NCI-H345 treated with DMSO at 0.1 percent for 48 hours (cell line): Measurements from ENCODE around the gene METTL16.

Experiments used
- DNase-seq: peaks from one replicate; lab custom pipeline; 2025; ENCODE audit not compliant: unreplicated experiment; lab: John Stamatoyannopoulos, UW

METTL16 gene

DNA sequence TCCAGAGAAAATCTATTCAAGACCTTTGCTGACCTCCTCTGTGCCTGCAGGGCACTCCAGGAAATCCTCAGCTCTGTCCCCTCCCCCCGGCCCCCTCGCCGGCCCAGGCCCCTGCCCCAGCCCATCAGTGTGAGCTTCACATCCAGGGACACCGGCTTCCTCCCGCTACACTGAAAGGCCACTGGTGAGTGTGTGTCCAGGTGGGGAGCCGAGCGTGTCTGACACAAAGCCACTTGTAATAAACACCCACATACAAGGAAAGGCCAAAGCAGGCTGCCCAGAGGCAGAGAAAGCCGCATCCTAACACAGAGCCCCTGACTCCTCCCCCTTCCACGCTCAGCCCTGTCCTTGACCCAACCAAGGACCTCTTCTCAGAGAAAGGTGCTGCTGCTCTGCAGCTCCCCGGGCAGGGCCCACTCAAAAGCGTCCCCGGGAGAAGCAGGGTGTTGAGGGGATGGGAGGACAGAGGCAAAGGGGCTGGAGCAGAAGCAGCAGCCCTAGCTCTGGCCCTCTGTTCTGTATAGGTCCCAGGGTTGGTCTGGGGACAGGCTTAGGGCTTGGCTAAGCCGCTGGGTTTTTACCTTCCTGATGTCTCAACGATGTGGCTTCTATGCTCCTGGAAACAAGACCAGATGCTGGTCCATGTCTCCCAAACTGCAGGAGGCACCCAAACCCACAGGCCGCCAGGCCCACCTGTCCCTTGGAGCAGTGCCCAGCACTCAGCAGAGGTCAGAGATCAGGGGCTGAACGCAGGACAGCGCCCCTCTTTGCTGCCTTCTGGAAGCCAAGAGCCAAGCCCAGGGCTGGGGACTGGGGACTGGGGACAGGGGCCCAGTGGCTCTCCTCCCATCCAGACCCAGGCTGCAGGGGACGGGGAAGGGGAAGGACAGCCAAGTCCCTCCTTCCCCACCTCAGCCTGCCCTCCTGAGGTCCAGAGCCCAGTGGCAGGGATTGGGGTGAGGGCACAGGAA lies 126.2 kb downstream of the METTL16 start:
- no peak for DNase-seq

GRCh38 chr17:2384439-2385127 lies 127.1 kb downstream of the METTL16 start:
- no peak for DNase-seq

DNA sequence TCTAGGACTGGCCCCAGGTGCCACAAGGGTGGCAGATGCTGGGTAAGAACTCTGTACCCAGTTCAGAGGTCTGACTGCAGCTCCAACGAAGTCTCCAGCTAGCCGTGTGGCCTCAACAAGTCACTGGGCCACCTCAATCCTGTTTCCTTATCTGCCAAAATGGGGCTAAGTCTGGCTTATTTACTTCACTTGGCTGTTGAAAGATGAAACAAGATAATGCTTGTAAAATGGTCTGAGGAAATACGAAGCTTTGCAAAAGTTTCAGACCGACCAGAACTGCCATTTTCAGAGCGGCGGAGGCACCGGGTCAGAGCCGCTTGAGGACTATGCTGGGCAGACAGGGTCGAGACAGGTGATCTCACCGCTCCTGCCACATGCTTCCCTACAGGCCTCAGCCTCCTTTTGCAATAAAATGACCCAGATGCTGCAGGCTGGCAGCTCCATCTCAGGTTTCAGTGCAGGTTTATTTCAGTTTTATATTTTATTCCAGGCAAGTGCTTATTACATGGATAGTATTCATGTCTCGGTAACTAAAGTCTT lies 128.0 kb downstream of the METTL16 start:
- no peak for DNase-seq

DNA sequence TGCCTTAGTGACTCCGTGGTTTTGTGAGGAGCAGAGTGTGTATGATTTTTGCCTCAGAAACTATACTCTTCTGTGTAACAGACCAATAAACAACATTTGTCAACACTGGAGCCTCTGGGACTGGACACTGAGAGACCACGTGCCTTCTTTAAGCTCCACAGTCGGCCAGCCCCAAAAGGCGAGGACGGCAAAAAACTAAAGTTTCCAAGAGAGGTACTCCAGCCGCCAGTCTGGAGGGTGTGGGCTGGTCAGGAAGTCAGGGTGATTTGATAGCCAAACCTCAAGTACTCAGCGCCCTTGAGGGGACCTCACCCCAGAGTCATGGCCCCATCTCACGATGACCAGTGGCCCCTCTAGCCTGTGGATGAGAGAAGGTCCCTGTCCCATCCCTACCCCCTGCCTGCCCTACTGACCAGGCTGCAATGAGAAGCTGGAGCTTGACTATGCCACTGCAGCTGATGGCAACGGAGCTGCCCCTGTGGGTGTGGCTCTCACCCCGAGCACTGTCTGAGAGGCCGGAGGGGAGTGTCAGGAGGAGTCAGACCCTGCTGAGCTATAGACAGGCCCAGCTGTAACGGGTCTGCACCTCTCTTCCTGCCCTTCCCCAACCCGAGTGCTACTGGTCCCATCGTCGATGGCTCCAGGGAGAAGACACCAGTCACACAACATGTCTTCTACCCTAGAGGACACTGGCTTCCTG lies 130.6 kb downstream of the METTL16 start:
- no peak for DNase-seq

- no peak for DNase-seq
Observed at GRCh38 chr17:2380226-2380922, 131.3 kb downstream of the METTL16 start.

GRCh38 chr17:2379489-2380225 lies 132.0 kb downstream of the METTL16 start:
- DNase-seq: no peak

GRCh38 chr17:2378905-2379304 lies 132.8 kb downstream of the METTL16 start:
- no peak for DNase-seq

DNA sequence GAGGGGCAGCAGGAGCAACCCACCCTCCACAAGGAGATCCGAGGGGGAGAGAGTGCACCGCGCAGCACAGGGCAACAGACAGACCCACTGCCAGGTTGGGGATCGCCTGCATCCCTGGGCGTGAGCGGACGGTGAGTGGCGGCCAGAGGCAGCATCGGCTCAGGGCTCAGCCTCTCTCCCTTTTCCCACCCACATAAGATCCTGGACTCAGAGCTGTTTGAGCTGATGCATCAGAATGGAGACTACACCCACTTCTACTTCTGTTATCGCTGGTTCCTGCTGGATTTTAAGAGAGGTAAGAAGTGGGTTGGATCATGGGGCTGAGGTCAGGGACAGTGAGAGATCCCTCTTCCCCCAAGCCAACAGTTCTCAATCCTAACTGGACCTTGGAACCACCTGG lies 134.0 kb downstream of the METTL16 start:
- DNase-seq: no peak

DNA sequence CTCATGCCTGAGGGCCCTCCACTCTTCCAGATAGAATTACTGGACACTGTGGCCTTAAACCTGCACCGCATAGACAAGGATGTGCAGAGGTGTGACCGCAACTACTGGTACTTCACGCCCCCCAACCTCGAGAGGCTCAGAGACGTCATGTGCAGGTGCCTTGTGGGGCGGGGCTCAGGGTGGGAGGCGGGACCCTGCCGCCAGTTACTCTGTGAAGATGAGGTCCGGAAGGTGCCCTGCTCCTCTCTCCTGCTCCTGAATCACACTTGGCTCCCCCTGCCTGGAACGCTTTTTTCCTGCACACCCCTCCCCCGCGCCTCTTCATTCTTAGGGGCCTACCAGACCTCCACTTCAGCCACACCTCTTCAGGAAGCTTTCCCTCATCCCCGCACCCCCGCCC lies 135.6 kb downstream of the METTL16 start:
- no peak for DNase-seq

DNA sequence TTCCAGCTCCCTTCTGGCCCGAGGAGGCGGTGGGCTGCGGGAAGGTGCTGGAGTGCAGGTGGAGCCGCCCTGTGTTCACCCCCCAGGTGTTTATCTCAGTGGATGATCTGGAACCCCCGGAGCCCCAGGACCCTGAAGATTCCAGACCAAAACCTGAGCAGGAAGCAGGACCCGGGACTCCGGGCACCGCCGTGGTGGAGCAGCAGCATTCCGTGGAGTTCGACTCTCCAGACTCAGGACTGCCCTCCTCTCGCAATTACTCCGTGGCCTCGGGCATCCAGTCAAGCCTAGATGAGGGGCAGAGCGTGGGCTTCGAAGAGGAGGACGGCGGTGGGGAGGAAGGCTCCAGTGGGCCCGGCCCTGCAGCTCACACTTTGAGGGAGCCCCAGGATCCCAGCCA lies 136.3 kb downstream of the METTL16 start:
- no peak for DNase-seq

- no peak for DNase-seq
Observed at GRCh38 chr17:2374549-2375285, 137.0 kb downstream of the METTL16 start.

DNA sequence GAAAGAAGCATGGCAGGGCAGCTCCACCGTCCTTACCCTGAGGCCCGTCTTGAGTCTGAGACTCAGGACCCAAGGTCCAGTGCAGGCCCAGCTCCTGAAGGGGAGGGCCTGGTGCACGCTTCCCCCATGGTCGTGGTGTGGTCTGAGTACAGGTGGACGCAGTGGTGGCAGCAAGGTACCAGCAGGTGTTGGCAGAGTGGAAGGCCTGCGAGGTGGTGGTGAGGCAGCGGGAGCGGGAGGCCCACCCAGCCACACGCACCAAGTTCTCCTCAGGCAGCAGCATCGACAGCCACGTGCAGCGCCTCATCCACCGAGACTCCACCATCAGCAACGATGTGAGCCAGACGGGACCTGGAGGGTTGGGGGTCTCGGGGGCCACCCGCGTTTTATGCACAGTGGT lies 138.5 kb downstream of the METTL16 start:
- no peak for DNase-seq

GRCh38 chr17:2372681-2373080 lies 139.0 kb downstream of the METTL16 start:
- DNase-seq: no peak

GRCh38 chr17:2372180-2372579 lies 139.5 kb downstream of the METTL16 start:
- DNase-seq: no peak

DNA sequence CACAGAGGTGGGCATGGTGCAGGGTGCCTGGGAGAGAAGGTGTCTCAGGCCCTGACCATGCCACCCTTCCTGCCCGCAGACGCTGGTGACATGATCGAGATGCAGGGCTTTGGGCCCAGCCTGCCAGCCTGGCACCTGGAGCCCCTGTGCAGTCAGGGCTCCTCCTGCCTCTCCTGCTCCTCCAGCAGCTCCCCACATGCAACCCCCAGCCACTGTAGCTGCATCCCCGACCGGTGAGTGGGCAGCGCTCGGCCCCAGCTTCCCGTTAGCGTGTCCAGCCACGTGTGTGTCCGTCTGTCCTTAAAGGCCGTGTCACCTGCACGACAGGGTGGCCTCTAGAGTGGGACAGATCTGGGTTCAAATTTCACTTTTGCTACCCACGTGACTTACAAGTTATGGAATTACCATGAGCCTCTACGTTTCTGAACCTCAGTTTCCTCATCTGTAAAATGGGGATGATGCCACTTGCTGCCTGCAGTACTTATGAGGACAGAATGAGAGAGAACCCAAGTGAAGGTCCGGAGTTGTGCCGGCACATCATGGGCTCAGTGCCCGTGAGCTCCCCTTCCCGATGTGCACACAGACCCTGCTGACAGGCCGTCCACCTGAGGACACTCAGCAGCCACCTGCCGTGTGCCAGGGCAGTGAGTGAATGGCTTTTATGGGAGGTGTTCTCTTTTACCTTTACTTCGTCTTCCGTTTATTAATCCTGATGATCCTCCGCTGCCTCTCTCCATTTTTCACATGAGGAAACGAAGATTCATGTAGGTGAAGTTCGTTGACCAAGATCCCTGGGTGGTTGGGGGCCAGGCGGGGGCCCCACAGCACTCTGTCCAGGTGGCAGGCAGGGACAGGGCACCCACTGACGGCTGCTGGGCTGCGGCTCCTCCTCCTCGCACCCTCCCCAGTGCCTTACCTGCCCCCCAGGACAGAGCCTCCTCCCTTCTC lies 140.2 kb downstream of the METTL16 start:
- DNase-seq: no peak

DNA sequence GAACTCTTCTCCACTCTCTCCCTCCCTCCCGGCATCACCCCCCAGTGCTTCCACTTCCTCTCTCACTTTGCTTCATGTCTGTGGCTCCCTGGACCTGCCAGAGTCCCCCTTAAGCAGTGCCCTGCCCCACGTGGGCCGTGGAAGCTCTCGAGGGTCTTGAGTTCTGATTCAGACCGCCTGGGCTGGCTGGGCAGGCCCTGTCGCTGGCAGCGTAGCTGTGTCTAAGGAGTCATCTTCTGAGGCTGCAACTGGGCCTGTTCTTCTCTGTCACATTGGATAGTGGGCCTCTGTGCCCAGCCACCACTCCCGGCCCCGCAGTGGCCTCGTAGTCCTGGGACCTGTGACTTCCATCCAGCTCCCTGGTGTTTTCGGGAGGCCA lies 141.5 kb downstream of the METTL16 start:
- DNase-seq: no peak

DNA sequence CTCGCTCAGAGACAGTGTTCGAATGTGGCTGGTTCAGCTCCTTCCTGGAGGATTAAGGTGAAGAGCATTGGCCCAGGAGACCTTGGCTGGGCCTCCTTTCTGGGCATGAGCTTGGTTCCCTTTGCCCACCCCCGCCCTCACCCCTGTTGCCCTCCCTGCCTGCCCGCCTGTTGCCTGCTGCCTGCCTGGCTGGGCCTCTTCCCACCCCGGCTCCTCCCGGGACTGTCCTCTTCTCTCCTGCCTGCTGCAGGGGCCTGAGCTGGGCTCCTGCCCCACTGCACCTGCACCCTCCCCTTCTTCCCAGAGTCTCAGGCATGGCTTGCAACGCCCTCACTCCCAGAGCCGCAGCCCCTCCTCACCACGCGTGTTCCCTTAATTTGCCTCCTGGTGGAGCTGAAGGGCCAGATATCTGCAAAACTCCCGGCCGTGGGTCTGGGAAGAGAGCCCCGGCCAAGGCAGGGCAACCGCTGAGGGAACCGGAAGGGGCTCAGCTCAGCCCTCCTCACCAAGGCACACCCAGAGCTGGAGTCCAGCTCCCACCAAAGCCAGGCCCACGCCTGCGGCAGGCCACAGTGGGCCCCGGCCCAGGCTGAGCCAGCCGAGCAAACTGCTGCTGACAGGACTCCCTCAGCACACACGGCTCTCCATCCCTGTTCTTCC lies 142.0 kb downstream of the METTL16 start:
- no peak for DNase-seq

DNA sequence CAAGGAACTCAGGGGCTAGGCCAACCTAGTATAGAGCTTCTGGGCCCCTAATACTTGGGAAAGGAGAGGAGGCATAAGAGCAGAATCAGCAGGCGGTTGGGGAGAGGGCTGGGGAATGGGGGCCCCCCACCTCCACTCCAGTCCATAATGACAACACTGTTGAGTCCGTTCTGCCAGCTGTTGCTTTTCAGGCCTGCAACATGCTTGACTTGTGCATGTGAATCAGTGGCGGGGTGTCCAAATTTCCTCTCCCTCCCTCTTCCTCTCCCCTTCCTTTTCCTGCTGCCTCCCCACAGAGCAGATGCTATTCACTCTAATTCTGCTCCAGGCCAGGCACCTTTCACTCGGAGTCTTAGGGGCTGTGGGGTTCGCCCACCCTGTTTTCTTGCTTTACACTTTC lies 142.6 kb downstream of the METTL16 start:
- DNase-seq: no peak
